H1 (cell line): ENCODE data around the gene B9D2. TPM values are rescaled to one million over a fixed set of nuclear protein-coding genes. Genes with fewer than 3 reads are reported as not detected.

ENCODE experiments used
- CTCF ChIA-PET: fragments of 300-600 bp; sonication (Branson Sonifier 250); formaldehyde crosslinking; loops from one replicate; lab custom pipeline; 2021; ENCODE audit not compliant: partially characterized antibody; lab: Charles Lee
- POLR2A ChIA-PET: fragments of 300-600 bp; sonication (Branson Sonifier 250); formaldehyde crosslinking; loops from one replicate; lab custom pipeline; 2021; ENCODE audit warnings: inconsistent platforms; ENCODE audit not compliant: partially characterized antibody; lab: Charles Lee
- DNase-seq, 2 experiments: peaks; one replicate each; pipeline versions ENCODE4 v3.0.0 to v3.0.0-alpha.2; 2010 to 2022; ENCODE audit warnings: low spot score in 2 of 2, low read depth in 1 of 2, mixed read lengths in 1 of 2
- FAIRE-seq: peaks from 2 replicates; lab custom pipeline; 2011; peaks lifted over from hg19 to GRCh38; lab: Jason Lieb, UNC
- H2AFZ ChIP-seq: 2 replicates; pipeline ENCODE4 v1.8.1; 2012; ENCODE audit warnings: low read length, inconsistent platforms
- H2AK5ac ChIP-seq: 2 replicates; pipeline ENCODE4 v1.6.1; 2013; ENCODE audit warnings: low read depth, low read length
- H2BK120ac ChIP-seq: replicated peaks from 2 replicates; pipeline ENCODE3; 2013; ENCODE audit warnings: low read depth, low read length, inconsistent platforms
- H2BK12ac ChIP-seq: 2 replicates; pipeline ENCODE4 v1.6.1; 2013; ENCODE audit warnings: low read depth, low read length
- H2BK15ac ChIP-seq: 2 replicates; pipeline ENCODE4 v1.6.1; 2013; ENCODE audit warnings: low read length
- H2BK20ac ChIP-seq: 2 replicates; pipeline ENCODE4 v1.6.1; 2013; ENCODE audit warnings: low read length
- H2BK5ac ChIP-seq: 2 replicates; pipeline ENCODE4 v1.6.1; 2013; ENCODE audit warnings: low read depth, low read length
- H3K14ac ChIP-seq: 2 replicates; pipeline ENCODE4 v1.6.1; 2013; ENCODE audit warnings: inconsistent platforms; ENCODE audit not compliant: insufficient read length
- H3K18ac ChIP-seq: 2 replicates; pipeline ENCODE4 v1.6.1; 2013; ENCODE audit warnings: low read length; ENCODE audit errors: extremely low read depth
- H3K23ac ChIP-seq: 2 replicates; pipeline ENCODE4 v1.6.1; 2013; ENCODE audit warnings: inconsistent platforms; ENCODE audit not compliant: insufficient read length
- H3K23me2 ChIP-seq: 2 replicates; pipeline ENCODE4 v1.6.1; 2013; ENCODE audit warnings: low read depth, low read length
- H3K27ac ChIP-seq: 2 replicates; pipeline ENCODE4 v1.6.1; 2011; ENCODE audit warnings: low read depth, low read length, inconsistent platforms
- H3K27me3 ChIP-seq, 4 experiments: replicated peaks in 1 of 4; 1 replicate in 1 of 4; 2 replicates in 3 of 4; pipeline versions ENCODE4 v1.6.1 to v1.8.1; 2011 to 2013; ENCODE audit warnings: low read length in 3 of 4, mild to moderate bottlenecking in 3 of 4, inconsistent platforms in 2 of 4, mixed read lengths in 2 of 4, moderate library complexity in 1 of 4; ENCODE audit not compliant: control insufficient read depth in 3 of 4, insufficient read depth in 3 of 4; ENCODE audit errors: extremely low read depth in 1 of 4
- H3K36me3 ChIP-seq, 4 experiments: 2 replicates each; pipeline versions ENCODE4 v1.6.1 to v1.8.1; 2011 to 2013; ENCODE audit warnings: mild to moderate bottlenecking in 4 of 4, low read length in 3 of 4, moderate library complexity in 2 of 4, control low read depth in 1 of 4, inconsistent platforms in 1 of 4; ENCODE audit not compliant: insufficient read depth in 4 of 4, control insufficient read depth in 2 of 4
- H3K4ac ChIP-seq: replicated peaks from 2 replicates; pipeline ENCODE3; 2013; ENCODE audit warnings: low read length, low read depth, mixed read lengths, inconsistent platforms; ENCODE audit not compliant: insufficient read length
- H3K4me1 ChIP-seq, 4 experiments: replicated peaks in 1 of 4; 1 replicate in 1 of 4; 2 replicates in 3 of 4; pipeline versions ENCODE4 v1.6.1 to v1.8.1; 2011 to 2013; ENCODE audit warnings: low read length in 3 of 4, inconsistent platforms in 2 of 4, mixed read lengths in 1 of 4; ENCODE audit not compliant: insufficient read depth in 4 of 4, control insufficient read depth in 3 of 4
- H3K4me2 ChIP-seq, 2 experiments: 2 replicates each; pipeline versions ENCODE4 v1.6.1 to v1.8.1; 2011 to 2013; ENCODE audit warnings: low read depth in 2 of 2, low read length in 2 of 2, control low read depth in 1 of 2, inconsistent platforms in 1 of 2, mild to moderate bottlenecking in 1 of 2; ENCODE audit not compliant: insufficient read depth in 1 of 2
- H3K4me3 ChIP-seq, 4 experiments: fragments of 200-600, 300-600 bp in 1 of 4; sonication (generic), shearing (Covaris generic), sonication (Bioruptor Twin) in 1 of 4; 2 replicates each; pipeline versions ENCODE4 v1.5.1 to v1.8.1; 2011 to 2016; ENCODE audit warnings: low read length in 4 of 4, low read depth in 3 of 4, control low read depth in 2 of 4, inconsistent platforms in 2 of 4, mild to moderate bottlenecking in 2 of 4, mixed read lengths in 1 of 4, moderate library complexity in 1 of 4; ENCODE audit not compliant: insufficient read depth in 2 of 4; ENCODE audit errors: extremely low read depth in 1 of 4
- H3K56ac ChIP-seq: replicated peaks from 2 replicates; pipeline ENCODE3; 2013; ENCODE audit warnings: low read depth, mild to moderate bottlenecking, mixed read lengths, low read length, inconsistent platforms; ENCODE audit not compliant: insufficient read length
- H3K79me1 ChIP-seq: 2 replicates; pipeline ENCODE4 v1.6.1; 2013; ENCODE audit warnings: low read depth, low read length, control low read depth
- H3K79me2 ChIP-seq, 2 experiments: 2 replicates each; pipeline versions ENCODE4 v1.6.1 to v1.8.1; 2012 to 2013; ENCODE audit warnings: low read length in 2 of 2, mild to moderate bottlenecking in 2 of 2, inconsistent platforms in 1 of 2; ENCODE audit not compliant: insufficient read depth in 2 of 2, control insufficient read depth in 1 of 2
- H3K9ac ChIP-seq, 4 experiments: replicated peaks in 1 of 4; 1 replicate in 1 of 4; 2 replicates in 3 of 4; pipeline versions ENCODE4 v1.6.1 to v1.8.1; 2011 to 2013; ENCODE audit warnings: low read depth in 3 of 4, low read length in 3 of 4, control low read depth in 2 of 4, mild to moderate bottlenecking in 2 of 4, moderate library complexity in 2 of 4, inconsistent platforms in 1 of 4; ENCODE audit errors: extremely low read depth in 1 of 4
- H3K9me3 ChIP-seq, 2 experiments: 2 replicates each; pipeline versions ENCODE4 v1.6.1 to v1.8.1; 2012 to 2013; ENCODE audit warnings: mild to moderate bottlenecking in 2 of 2, moderate library complexity in 2 of 2, control low read depth in 1 of 2, inconsistent platforms in 1 of 2, low read depth in 1 of 2, low read length in 1 of 2, mixed read lengths in 1 of 2; ENCODE audit not compliant: insufficient read depth in 2 of 2
- H4K20me1 ChIP-seq, 2 experiments: replicated peaks in 1 of 2; 2 replicates each; pipeline versions ENCODE3 to v1.8.1; 2011 to 2013; ENCODE audit warnings: inconsistent platforms in 2 of 2, low read length in 2 of 2, mild to moderate bottlenecking in 1 of 2; ENCODE audit not compliant: insufficient read depth in 2 of 2, control insufficient read depth in 1 of 2
- H4K5ac ChIP-seq: 2 replicates; pipeline ENCODE4 v1.6.1; 2013; ENCODE audit warnings: low read length, low read depth, mixed read lengths, inconsistent platforms; ENCODE audit not compliant: insufficient read length
- H4K8ac ChIP-seq: 2 replicates; pipeline ENCODE4 v1.8.0; 2013; ENCODE audit warnings: mild to moderate bottlenecking, moderate library complexity, low read length, inconsistent platforms; ENCODE audit not compliant: insufficient read depth; ENCODE audit errors: extremely low read depth
- H4K91ac ChIP-seq: replicated peaks from 2 replicates; pipeline ENCODE3; 2013; ENCODE audit warnings: low read length, mixed read lengths, inconsistent platforms; ENCODE audit not compliant: insufficient read length
- ATF3 ChIP-seq: IDR thresholded peaks from 2 replicates; pipeline ENCODE4 v1.6.1; 2011; ENCODE audit warnings: low read depth, mild to moderate bottlenecking, low read length; ENCODE audit not compliant: insufficient read depth
- MAFK ChIP-seq: IDR thresholded peaks from 2 replicates; pipeline ENCODE4 v1.6.1; 2012; ENCODE audit warnings: low read depth, mild to moderate bottlenecking, improper control_type of control experiment, low read length
- NRF1 ChIP-seq: IDR thresholded peaks from 2 replicates; pipeline ENCODE4 v1.6.1; 2011; ENCODE audit warnings: mild to moderate bottlenecking, low read depth, low read length, improper control_type of control experiment
- PHF8 ChIP-seq: fragments of 200-600 bp; sonication (generic); conservative IDR thresholded peaks from 2 replicates; pipeline ENCODE4 v1.7.1; 2012; ENCODE audit warnings: low read depth, mild to moderate bottlenecking, inconsistent platforms, low read length, moderate library complexity
- SIN3A ChIP-seq, 2 experiments: IDR thresholded peaks in 1 of 2; conservative IDR thresholded peaks in 1 of 2; 2 replicates each; pipeline ENCODE4 v1.6.1; 2011 to 2012; ENCODE audit warnings: low read length in 2 of 2, improper control_type of control experiment in 1 of 2, low read depth in 1 of 2, mild to moderate bottlenecking in 1 of 2
- TBP ChIP-seq: IDR thresholded peaks from 2 replicates; pipeline ENCODE4 v1.6.1; 2011; ENCODE audit warnings: low read depth, low read length, improper control_type of control experiment
- TCF12 ChIP-seq: IDR thresholded peaks from 2 replicates; pipeline ENCODE4 v1.6.1; 2011; ENCODE audit warnings: low read depth, mild to moderate bottlenecking, low read length
- WGBS, 2 experiments: shearing (Covaris generic) in 1 of 2; methylation state at CpG; one replicate each; pipeline versions ENCODE4 v1.1.6 to v1.1.7; 2013 to 2015; ENCODE audit warnings: low lambda C conversion rate in 2 of 2, mixed read lengths in 2 of 2, inconsistent platforms in 1 of 2, low coverage in 1 of 2, missing lambda C conversion rate in 1 of 2; ENCODE audit not compliant: insufficient replicate concordance in 2 of 2, insufficient coverage in 1 of 2, insufficient read length in 1 of 2; ENCODE audit errors: extremely low coverage in 1 of 2, missing lambda C conversion rate in 1 of 2; 5-methylcytosine and 5-hydroxymethylcytosine counted together
- long read RNA-seq, 2 experiments: library from RNA in 1 of 2; library from capped mRNA in 1 of 2; stranded (forward); transcript quantifications; one replicate each; pipeline ENCODE4 v2.0.0, GENCODE V29; 2021; ENCODE audit warnings: inconsistent platforms in 1 of 2
- polyA minus RNA-seq, 3 experiments: library from RNA; depleted of rRNA, polyadenylated mRNA; stranded (reverse); fragments of >200 nt; gene quantifications; 1 replicate in 2 of 3; 2 replicates in 1 of 3; pipeline ENCODE4 v1.2.3, GENCODE V29; 2011
- polyA plus RNA-seq, 7 experiments: library from polyadenylated mRNA; depleted of rRNA in 3 of 7; stranded (reverse) in 5 of 7; unstranded in 2 of 7; fragments of >200 nt in 5 of 7; fragments of 200-250 nt in 2 of 7; gene quantifications; 1 replicate in 5 of 7; 2 replicates in 1 of 7; 4 replicates in 1 of 7; pipeline versions ENCODE4 v1.2.1 to v1.2.3, GENCODE V29; 2011 to 2013; ENCODE audit warnings: missing spikeins in 2 of 7, mixed read lengths in 2 of 7
- total RNA-seq: library from RNA; stranded (reverse); fragmentation: NEBNext Ultra II Directional; extraction: Animal tissue kit (Norgen Biotek cat#: 25700); gene quantifications from 2 replicates; pipeline ENCODE4 v1.2.1, GENCODE V29; 2021

Gene B9D2
- total RNA-seq (4.9 and 5.0 TPM in 2 replicates), polyA plus RNA-seq (2011; rRNA removed) (6.3 and 9.0 TPM in 2 replicates), polyA minus RNA-seq (2011; rRNA and poly(A)+ RNA removed) (0.80 and 1.3 TPM in 2 replicates)
- 4.7 TPM for polyA plus RNA-seq (2011; cell fraction: cytosol; rRNA removed)
- polyA plus RNA-seq (2011; cell fraction: nucleus; rRNA removed) = 5.1 TPM
- 4.9 to 6.4 TPM (median 5.6 TPM) in 4 replicates for polyA plus RNA-seq (2012, experiment 1 of 2)
- polyA plus RNA-seq (2012, experiment 2 of 2) = 4.2 TPM
- 2.8 TPM for polyA plus RNA-seq (2013, experiment 1 of 2)
- polyA plus RNA-seq (2013, experiment 2 of 2) = 3.0 TPM
- polyA minus RNA-seq (2011; cell fraction: cytosol; rRNA and poly(A)+ RNA removed) = 3.4 TPM
- polyA minus RNA-seq (2011; cell fraction: nucleus; rRNA and poly(A)+ RNA removed) = 2.2 TPM
- long read RNA-seq, experiment 1, transcript B9D2-201 (4 exons, 1,027 nt) = major isoform, 5 of 6 reads
- long read RNA-seq, experiment 1, partial matches to known transcripts = 1 of 6 reads
- long read RNA-seq, experiment 1, other reads (novel, unspliced or antisense) = 0 of 6 reads
- long read RNA-seq, experiment 2, transcript B9D2-201 (4 exons, 1,027 nt) = major isoform, 5 of 5 reads
- long read RNA-seq, experiment 2, partial matches to known transcripts = 0 of 5 reads
- long read RNA-seq, experiment 2, other reads (novel, unspliced or antisense) = 0 of 5 reads

GRCh38 chr19:41363753-41364523 is at the start of gene B9D2:
B9D2 (minus strand) TSS chr19:41364149; CDS start chr19:41363519, 630 bp downstream.
- FAIRE-seq (peak; percentile 81), DNase-seq (peak; percentile 93 to 97)
- H4K20me1 ChIP-seq = no peaks in the 10 kb centered on the region
- peak within 1 kb of the TSS; percentile 61; the same call in 1 of the 2 replicates for H2BK20ac ChIP-seq
- ChIA-PET POLR2A (interaction anchor here (0.6 to 3.1 kb wide), 14 partner anchors 10 to 505 kb away, joined by 3 to 29 read pairs (median 5); partner anchors contain the start of genes B3GNT8, DMAC2, HNRNPUL1 and TGFB1), CTCF (interaction anchor here (0.6 to 4.6 kb wide), 8 partner anchors 9 to 238 kb away, joined by 3 to 37 read pairs (median 4); partner anchors contain the start of genes TGFB1 and TMEM91)
- H4K5ac ChIP-seq = peak within 1 kb of the TSS; percentile 91
- no peak within 1 kb of the TSS for H3K23ac ChIP-seq
- peak within 1 kb of the TSS; percentile 66 for H3K56ac ChIP-seq
- H3K4me3 ChIP-seq = peak within 1 kb of the TSS; percentile 84 to 95 (median 90)
- 3% methylated on average over 55 of the region's 56 CpGs; no CpG with 5 or more reads in 1 of the 2 experiments for WGBS, 2 experiments
- peak within 1 kb of the TSS; percentile 98 for H3K27ac ChIP-seq
- peak within 1 kb of the TSS; percentile 93 for H2BK5ac ChIP-seq
- no peaks in the 10 kb centered on the region for H3K79me2 ChIP-seq
- peak within 1 kb of the TSS; percentile 82 to 83 for H3K4me2 ChIP-seq
- peak within 1 kb of the TSS; percentile 11 for H2BK120ac ChIP-seq
- H3K9ac ChIP-seq = peak within 1 kb of the TSS; percentile 73 to 97 (median 96)
- peak within 1 kb of the TSS; percentile 98; the same call in 1 of the 2 replicates for H4K8ac ChIP-seq
- peaks cover 0 to 6% (median 2%) of the 10 kb centered on the region in 4 experiments; a peak in 2 of 7 replicates for H3K4me1 ChIP-seq
- H2AK5ac ChIP-seq = peak within 1 kb of the TSS; percentile 95
- peak within 1 kb of the TSS; percentile 1 for H4K91ac ChIP-seq
- peaks cover 6% of the 10 kb centered on the region for H3K23me2 ChIP-seq
- peak within 1 kb of the TSS; percentile 97 for H2BK12ac ChIP-seq
- H2AFZ ChIP-seq = peak within 1 kb of the TSS; percentile 97
- H3K27me3 ChIP-seq = no peaks in the 10 kb centered on the region
- no peaks in the 10 kb centered on the region for H3K9me3 ChIP-seq
- peak within 1 kb of the TSS; percentile 61; the same call in 1 of the 2 replicates for H2BK15ac ChIP-seq
- H3K4ac ChIP-seq = peak within 1 kb of the TSS; percentile 87
- H3K79me1 ChIP-seq = peaks cover 6% of the 10 kb centered on the region
- peak within 1 kb of the TSS; percentile 93 for H3K18ac ChIP-seq
- no peak within 1 kb of the TSS for H3K14ac ChIP-seq
- no peaks in the 10 kb centered on the region for H3K36me3 ChIP-seq
- peak in 1 of 2 experiments; percentile 80; a peak in 2 of 4 replicates for TF ChIP-seq SIN3A (conservative IDR thresholded peaks at IDR 0.05 in 1 of 2, IDR thresholded peaks at IDR 0.05 in 1 of 2; ENCODE audit: low read depth in 1 of 2, low read length in 2 of 2)
- peak; percentile 83 for TF ChIP-seq NRF1
- no peak for TF ChIP-seq MAFK
- peak; percentile 82 for TF ChIP-seq PHF8
- peak; percentile 68 for TF ChIP-seq TBP
- TF ChIP-seq TCF12 = no peak
- no peak for TF ChIP-seq ATF3
